ENCODE measurements around the gene SNAPC4. TPM values are rescaled to one million over a fixed set of nuclear protein-coding genes. Genes with fewer than 3 reads are reported as not detected.

SNAPC4 gene
- total and polyA plus RNA-seq, 2 experiments from 2014 or later: 6.3 to 10.5 TPM

- 93% methylated on average over 21 of the region's 21 CpGs for WGBS (ENCODE audit: low lambda C conversion rate, missing lambda C conversion rate)
- H3K9me3 ChIP-seq (ENCODE audit: low read depth): no peaks in the 10 kb centered on the region
- H3K4me1 ChIP-seq (ENCODE audit: insufficient read depth): peaks cover 7% of the 10 kb centered on the region
- no peaks in the 10 kb centered on the region for H3K9me2 ChIP-seq (replicated peaks; ENCODE audit: insufficient read depth)
- H3K36me3 ChIP-seq (replicated peaks; ENCODE audit: insufficient read depth, low read depth): no peaks in the 10 kb centered on the region
- H4K20me1 ChIP-seq (ENCODE audit: insufficient read depth, poor library complexity, severe bottlenecking): no peaks in the 10 kb centered on the region
- H3K27ac ChIP-seq: no peak overlapping the region
- TF ChIP-seq EZH2 (IDR thresholded peaks at IDR 0.05; ENCODE audit: borderline replicate concordance) (no peak), EZH2phosphoT487 (IDR thresholded peaks at IDR 0.05; ENCODE audit: low read depth, severe bottlenecking, unreplicated experiment) (no peak)
- TF ChIP-seq, protein P1, sequence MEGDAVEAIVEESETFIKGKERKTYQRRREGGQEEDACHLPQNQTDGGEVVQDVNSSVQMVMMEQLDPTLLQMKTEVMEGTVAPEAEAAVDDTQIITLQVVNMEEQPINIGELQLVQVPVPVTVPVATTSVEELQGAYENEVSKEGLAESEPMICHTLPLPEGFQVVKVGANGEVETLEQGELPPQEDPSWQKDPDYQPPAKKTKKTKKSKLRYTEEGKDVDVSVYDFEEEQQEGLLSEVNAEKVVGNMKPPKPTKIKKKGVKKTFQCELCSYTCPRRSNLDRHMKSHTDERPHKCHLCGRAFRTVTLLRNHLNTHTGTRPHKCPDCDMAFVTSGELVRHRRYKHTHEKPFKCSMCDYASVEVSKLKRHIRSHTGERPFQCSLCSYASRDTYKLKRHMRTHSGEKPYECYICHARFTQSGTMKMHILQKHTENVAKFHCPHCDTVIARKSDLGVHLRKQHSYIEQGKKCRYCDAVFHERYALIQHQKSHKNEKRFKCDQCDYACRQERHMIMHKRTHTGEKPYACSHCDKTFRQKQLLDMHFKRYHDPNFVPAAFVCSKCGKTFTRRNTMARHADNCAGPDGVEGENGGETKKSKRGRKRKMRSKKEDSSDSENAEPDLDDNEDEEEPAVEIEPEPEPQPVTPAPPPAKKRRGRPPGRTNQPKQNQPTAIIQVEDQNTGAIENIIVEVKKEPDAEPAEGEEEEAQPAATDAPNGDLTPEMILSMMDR (IDR thresholded peaks at IDR 0.05; ENCODE audit: poor library complexity): no peak
- no peaks in the 10 kb centered on the region for H3K27me3 ChIP-seq
- H2AFZ ChIP-seq: no peak overlapping the region
- H3K4me2 ChIP-seq: no peak overlapping the region
- H3K79me2 ChIP-seq: peaks cover 22% of the 10 kb centered on the region
- no peak overlapping the region for H3K4me3 ChIP-seq
- no peak for DNase-seq (ENCODE audit: low spot score)
Measured at GRCh38 chr9:136394312-136395019, 5.5 kb downstream of the SNAPC4 start.

DNA sequence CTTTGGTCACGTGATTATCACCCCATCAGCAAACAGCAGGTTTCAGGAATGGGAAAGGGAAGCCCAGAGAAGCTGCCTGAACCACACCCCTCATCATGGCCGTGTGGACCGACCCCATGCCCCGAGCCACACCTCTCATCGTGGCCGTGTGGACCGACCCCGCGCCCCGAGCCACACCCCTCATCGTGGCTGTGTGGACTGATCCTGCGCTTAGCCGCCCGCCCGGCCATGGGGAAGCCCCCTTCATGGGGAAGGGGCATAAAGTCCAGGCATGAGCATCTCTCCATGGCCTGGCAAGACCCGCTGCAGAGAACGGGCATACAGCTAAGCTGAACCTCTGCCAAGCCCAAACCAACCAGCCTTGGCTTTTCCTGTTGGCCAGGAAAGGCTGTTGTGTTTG lies 6.4 kb downstream of the SNAPC4 start:
- no peak overlapping the region for H3K4me3 ChIP-seq
- no peaks in the 10 kb centered on the region for H3K36me3 ChIP-seq (replicated peaks; ENCODE audit: insufficient read depth, low read depth)
- H4K20me1 ChIP-seq (ENCODE audit: insufficient read depth, poor library complexity, severe bottlenecking): no peaks in the 10 kb centered on the region
- H3K27ac ChIP-seq: no peak overlapping the region
- H3K79me2 ChIP-seq: peaks cover 13% of the 10 kb centered on the region
- no peaks in the 10 kb centered on the region for H3K9me2 ChIP-seq (replicated peaks; ENCODE audit: insufficient read depth)
- no peak overlapping the region for H2AFZ ChIP-seq
- H3K4me1 ChIP-seq (ENCODE audit: insufficient read depth): peaks cover 2% of the 10 kb centered on the region
- 97% methylated on average over 17 of the region's 17 CpGs for WGBS (ENCODE audit: low lambda C conversion rate, missing lambda C conversion rate)
- no peaks in the 10 kb centered on the region for H3K9me3 ChIP-seq (ENCODE audit: low read depth)
- no peak for DNase-seq (ENCODE audit: low spot score)
- H3K4me2 ChIP-seq: no peak overlapping the region
- TF ChIP-seq, protein P1 (IDR thresholded peaks at IDR 0.05; ENCODE audit: poor library complexity): no peak
- no peak for TF ChIP-seq EZH2 (IDR thresholded peaks at IDR 0.05; ENCODE audit: borderline replicate concordance)
- no peak for TF ChIP-seq EZH2phosphoT487 (IDR thresholded peaks at IDR 0.05; ENCODE audit: low read depth, severe bottlenecking, unreplicated experiment)
- H3K27me3 ChIP-seq: no peaks in the 10 kb centered on the region

DNA sequence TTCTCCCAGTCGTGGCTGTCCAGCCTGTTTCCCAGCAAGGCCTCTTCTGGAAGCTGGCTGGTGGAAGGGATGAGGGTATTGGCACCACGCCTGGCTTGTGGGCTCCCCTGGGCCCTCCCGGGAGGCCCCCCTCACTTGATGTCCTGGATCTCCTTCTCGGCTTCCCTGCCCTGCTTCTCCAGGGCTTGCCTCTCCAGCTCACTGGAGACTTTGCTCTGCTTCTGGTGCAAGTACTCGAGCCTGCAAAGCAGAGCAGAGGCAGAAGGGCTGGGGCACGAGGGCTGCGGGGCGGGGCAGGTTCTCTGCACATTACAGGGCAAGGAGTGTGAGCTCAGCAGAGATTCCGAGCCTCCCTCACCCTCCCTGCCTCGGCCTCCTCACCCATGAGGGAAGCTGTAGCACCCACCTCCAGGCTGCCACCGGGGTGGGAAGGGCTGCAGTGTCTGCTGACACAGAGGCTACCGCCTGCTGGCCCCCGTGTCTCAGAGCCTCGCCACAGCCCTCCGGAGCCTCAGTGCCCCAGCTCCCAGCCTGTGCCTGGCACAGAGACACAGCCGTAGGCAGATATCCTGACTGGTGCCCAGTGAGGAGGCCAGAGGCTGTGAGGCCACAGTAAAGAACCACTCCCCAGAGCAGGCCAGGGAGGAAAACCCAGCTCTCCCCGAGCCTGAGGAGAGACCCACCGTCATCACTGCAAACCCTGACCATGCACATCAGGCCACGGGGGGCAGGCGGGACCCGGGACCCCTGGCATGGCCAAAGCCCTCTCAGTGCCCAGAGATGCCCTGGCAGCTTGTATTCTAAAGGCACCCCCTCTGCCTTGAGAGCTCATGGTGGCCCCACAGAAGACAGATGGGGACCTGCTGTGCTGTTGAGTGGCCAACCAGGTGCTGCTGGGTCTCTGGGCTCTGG lies 7.2 kb downstream of the SNAPC4 start:
- Histone ChIP-seq H4K20me1 (ENCODE audit: insufficient read depth, poor library complexity, severe bottlenecking) (no peaks in the 10 kb centered on the region), H2AFZ (no peak overlapping the region), H3K4me2 (no peak overlapping the region), H3K79me2 (peaks cover 5% of the 10 kb centered on the region), H3K27me3 (no peaks in the 10 kb centered on the region), H3K9me2 (replicated peaks; ENCODE audit: insufficient read depth) (no peaks in the 10 kb centered on the region), H3K4me3 (no peak overlapping the region), H3K4me1 (ENCODE audit: insufficient read depth) (no peaks in the 10 kb centered on the region), H3K27ac (no peak overlapping the region), H3K9me3 (ENCODE audit: low read depth) (no peaks in the 10 kb centered on the region), H3K36me3 (replicated peaks; ENCODE audit: insufficient read depth, low read depth) (no peaks in the 10 kb centered on the region)
- TF ChIP-seq EZH2 (IDR thresholded peaks at IDR 0.05; ENCODE audit: borderline replicate concordance) (no peak), EZH2phosphoT487 (IDR thresholded peaks at IDR 0.05; ENCODE audit: low read depth, severe bottlenecking, unreplicated experiment) (no peak)
- TF ChIP-seq, protein P1 (IDR thresholded peaks at IDR 0.05; ENCODE audit: poor library complexity): no peak
- 98% methylated on average over 21 of the region's 21 CpGs for WGBS (ENCODE audit: low lambda C conversion rate, missing lambda C conversion rate)
- no peak for DNase-seq (ENCODE audit: low spot score)

All from hepatocyte (in vitro differentiated cells).